ENCODE results near the gene UBASH3A. TPM values are rescaled to one million over a fixed set of nuclear protein-coding genes. Genes with fewer than 3 reads are reported as not detected.

UBASH3A gene
- total and polyA plus RNA-seq, 2 donors (not counting 1 experiment from before 2014, with no cell fraction given): not detected

DNA sequence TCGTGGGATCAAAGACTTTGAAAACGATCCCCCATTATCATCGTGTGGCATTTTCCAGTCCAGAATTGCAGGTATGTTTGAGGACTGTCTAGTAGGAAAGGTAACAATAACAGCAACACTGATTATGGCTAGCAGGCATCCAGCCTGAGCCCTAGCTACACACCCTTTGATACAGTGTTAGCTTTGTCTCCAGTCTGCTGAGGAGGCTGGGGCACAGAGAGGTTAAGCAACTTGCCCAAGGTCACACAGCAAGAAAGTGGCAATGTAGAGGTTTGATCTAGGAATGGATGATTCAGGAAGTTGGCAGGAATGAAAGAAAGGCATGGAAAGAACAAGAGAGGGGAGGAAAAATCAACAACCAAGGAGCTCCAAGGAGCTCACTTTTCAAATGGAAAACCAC, 31.2 kb downstream of the UBASH3A start:
- H3K27me3 ChIP-seq (ENCODE audit: control insufficient read depth, insufficient read depth, low read length): no peaks in the 10 kb centered on the region
- no peak overlapping the region for H3K4me3 ChIP-seq (replicated peaks in 1 of 4; ENCODE audit: control extremely low read depth in 1 of 4, insufficient read depth in 1 of 4, low read depth in 3 of 4, low read length in 4 of 4)
- DNase-seq (ENCODE audit: low read depth in 2 of 2): no peak
- no peak overlapping the region for H2AFZ ChIP-seq (ENCODE audit: low read length)
- no peaks in the 10 kb centered on the region for H4K20me1 ChIP-seq (ENCODE audit: control insufficient read depth, extremely low read depth, insufficient read depth, low read length)
- no peaks in the 10 kb centered on the region for H3K36me3 ChIP-seq (ENCODE audit: control insufficient read depth, insufficient read depth, low read length)
- TF ChIP-seq EZH2 (IDR thresholded peaks at IDR 0.05; ENCODE audit: low read length, missing control alignments): no peak
- TF ChIP-seq, protein P1, sequence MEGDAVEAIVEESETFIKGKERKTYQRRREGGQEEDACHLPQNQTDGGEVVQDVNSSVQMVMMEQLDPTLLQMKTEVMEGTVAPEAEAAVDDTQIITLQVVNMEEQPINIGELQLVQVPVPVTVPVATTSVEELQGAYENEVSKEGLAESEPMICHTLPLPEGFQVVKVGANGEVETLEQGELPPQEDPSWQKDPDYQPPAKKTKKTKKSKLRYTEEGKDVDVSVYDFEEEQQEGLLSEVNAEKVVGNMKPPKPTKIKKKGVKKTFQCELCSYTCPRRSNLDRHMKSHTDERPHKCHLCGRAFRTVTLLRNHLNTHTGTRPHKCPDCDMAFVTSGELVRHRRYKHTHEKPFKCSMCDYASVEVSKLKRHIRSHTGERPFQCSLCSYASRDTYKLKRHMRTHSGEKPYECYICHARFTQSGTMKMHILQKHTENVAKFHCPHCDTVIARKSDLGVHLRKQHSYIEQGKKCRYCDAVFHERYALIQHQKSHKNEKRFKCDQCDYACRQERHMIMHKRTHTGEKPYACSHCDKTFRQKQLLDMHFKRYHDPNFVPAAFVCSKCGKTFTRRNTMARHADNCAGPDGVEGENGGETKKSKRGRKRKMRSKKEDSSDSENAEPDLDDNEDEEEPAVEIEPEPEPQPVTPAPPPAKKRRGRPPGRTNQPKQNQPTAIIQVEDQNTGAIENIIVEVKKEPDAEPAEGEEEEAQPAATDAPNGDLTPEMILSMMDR (conservative IDR thresholded peaks at IDR 0.05 in 1 of 2, IDR thresholded peaks at IDR 0.05 in 1 of 2; ENCODE audit: low read depth in 1 of 2, low read length in 2 of 2): no peak
- H3K9me3 ChIP-seq (ENCODE audit: control insufficient read depth, insufficient read depth, low read depth, low read length): no peaks in the 10 kb centered on the region
- no peak overlapping the region for H3K4me2 ChIP-seq (ENCODE audit: extremely low read depth, insufficient read depth, low read length)
- H3K27ac ChIP-seq (ENCODE audit: insufficient read depth, low read length): no peak overlapping the region
- H3K9ac ChIP-seq (ENCODE audit: insufficient read depth, low read length): no peak overlapping the region
- no peaks in the 10 kb centered on the region for H3K79me2 ChIP-seq (ENCODE audit: control insufficient read depth, insufficient read depth, low read length)
- H3K4me1 ChIP-seq (ENCODE audit: control insufficient read depth, extremely low read depth, insufficient read depth, low read length): no peaks in the 10 kb centered on the region

DNA sequence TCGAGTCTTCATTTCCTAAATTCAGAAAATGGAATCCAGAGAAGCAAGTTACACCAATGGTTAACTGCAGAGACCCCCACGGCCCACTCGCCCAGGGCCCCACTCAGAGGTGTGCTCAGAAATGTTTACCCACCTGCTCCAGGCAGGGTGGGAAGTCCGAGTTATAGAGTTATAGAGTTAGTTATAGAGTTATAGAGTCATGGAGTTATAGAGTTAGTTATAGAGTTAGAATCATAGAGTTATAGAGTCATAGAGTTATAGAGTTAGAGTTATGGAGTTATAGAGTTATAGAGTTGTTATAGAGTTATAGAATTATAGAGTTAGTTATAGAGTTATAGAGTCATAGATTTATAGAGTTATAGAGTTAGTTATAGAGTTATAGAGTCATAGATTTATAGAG, 31.7 kb downstream of the UBASH3A start:
- H3K4me2 ChIP-seq (ENCODE audit: extremely low read depth, insufficient read depth, low read length): no peak overlapping the region
- H4K20me1 ChIP-seq (ENCODE audit: control insufficient read depth, extremely low read depth, insufficient read depth, low read length): no peaks in the 10 kb centered on the region
- H3K9ac ChIP-seq (ENCODE audit: insufficient read depth, low read length): no peak overlapping the region
- H3K36me3 ChIP-seq (ENCODE audit: control insufficient read depth, insufficient read depth, low read length): no peaks in the 10 kb centered on the region
- H3K4me1 ChIP-seq (ENCODE audit: control insufficient read depth, extremely low read depth, insufficient read depth, low read length): no peaks in the 10 kb centered on the region
- H3K9me3 ChIP-seq (ENCODE audit: control insufficient read depth, insufficient read depth, low read depth, low read length): no peaks in the 10 kb centered on the region
- H2AFZ ChIP-seq (ENCODE audit: low read length): no peak overlapping the region
- TF ChIP-seq EZH2 (IDR thresholded peaks at IDR 0.05; ENCODE audit: low read length, missing control alignments): no peak
- TF ChIP-seq, protein P1 (conservative IDR thresholded peaks at IDR 0.05 in 1 of 2, IDR thresholded peaks at IDR 0.05 in 1 of 2; ENCODE audit: low read depth in 1 of 2, low read length in 2 of 2): no peak
- no peaks in the 10 kb centered on the region for H3K79me2 ChIP-seq (ENCODE audit: control insufficient read depth, insufficient read depth, low read length)
- no peak for DNase-seq (ENCODE audit: low read depth in 2 of 2)
- H3K4me3 ChIP-seq (replicated peaks in 1 of 4; ENCODE audit: control extremely low read depth in 1 of 4, insufficient read depth in 1 of 4, low read depth in 3 of 4, low read length in 4 of 4): no peak overlapping the region
- H3K27me3 ChIP-seq (ENCODE audit: control insufficient read depth, insufficient read depth, low read length): no peaks in the 10 kb centered on the region
- H3K27ac ChIP-seq (ENCODE audit: insufficient read depth, low read length): no peak overlapping the region

DNA sequence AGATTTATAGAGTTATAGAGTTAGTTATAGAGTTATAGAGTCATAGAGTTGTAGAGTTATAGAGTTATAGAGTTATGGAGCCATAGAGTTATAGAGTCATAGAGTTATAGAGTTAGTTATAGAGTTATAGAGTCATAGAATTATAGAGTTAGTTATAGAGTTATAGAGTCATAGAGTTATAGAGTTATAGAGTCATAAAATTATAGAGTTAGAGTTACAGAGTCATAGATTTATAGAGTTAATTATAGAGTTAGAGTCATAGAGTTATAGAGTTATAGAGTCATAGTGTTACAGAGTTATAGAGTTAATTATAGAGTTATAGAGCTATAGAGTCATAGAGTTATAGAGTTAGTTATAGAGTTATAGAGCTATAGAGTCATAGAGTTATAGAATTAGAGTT, 32.1 kb downstream of the UBASH3A start:
- Histone ChIP-seq H3K9me3 (ENCODE audit: control insufficient read depth, insufficient read depth, low read depth, low read length) (no peaks in the 10 kb centered on the region), H3K4me1 (ENCODE audit: control insufficient read depth, extremely low read depth, insufficient read depth, low read length) (no peaks in the 10 kb centered on the region), H3K27me3 (ENCODE audit: control insufficient read depth, insufficient read depth, low read length) (no peaks in the 10 kb centered on the region), H3K9ac (ENCODE audit: insufficient read depth, low read length) (no peak overlapping the region), H3K79me2 (ENCODE audit: control insufficient read depth, insufficient read depth, low read length) (no peaks in the 10 kb centered on the region), H3K36me3 (ENCODE audit: control insufficient read depth, insufficient read depth, low read length) (no peaks in the 10 kb centered on the region), H3K4me2 (ENCODE audit: extremely low read depth, insufficient read depth, low read length) (no peak overlapping the region), H2AFZ (ENCODE audit: low read length) (no peak overlapping the region), H3K27ac (ENCODE audit: insufficient read depth, low read length) (no peak overlapping the region), H3K4me3 (replicated peaks in 1 of 4; ENCODE audit: control extremely low read depth in 1 of 4, insufficient read depth in 1 of 4, low read depth in 3 of 4, low read length in 4 of 4) (no peak overlapping the region), H4K20me1 (ENCODE audit: control insufficient read depth, extremely low read depth, insufficient read depth, low read length) (no peaks in the 10 kb centered on the region)
- TF ChIP-seq, protein P1 (conservative IDR thresholded peaks at IDR 0.05 in 1 of 2, IDR thresholded peaks at IDR 0.05 in 1 of 2; ENCODE audit: low read depth in 1 of 2, low read length in 2 of 2): no peak
- no peak for TF ChIP-seq EZH2 (IDR thresholded peaks at IDR 0.05; ENCODE audit: low read length, missing control alignments)
- DNase-seq (ENCODE audit: low read depth in 2 of 2): no peak
